K562 (cell line): ENCODE data around the gene BRD7. TPM values are rescaled to one million over a fixed set of nuclear protein-coding genes. Genes with fewer than 3 reads are reported as not detected.

Experiments
- ADNP ChIP-seq: fragments of 200-800 bp; sonication (Bioruptor generic); IDR thresholded peaks from 2 replicates; pipeline ENCODE4 v1.6.1; 2016; ENCODE audit warnings: missing genetic modification characterization, missing compliant biosample characterization
- MBD2 ChIP-seq: sonication (generic); IDR thresholded peaks from 2 replicates; pipeline ENCODE4 v1.6.1; 2016; ENCODE audit warnings: low read depth, borderline replicate concordance
- RBM14 ChIP-seq: fragments of 200-400 bp; formaldehyde crosslinking; IDR thresholded peaks from 2 replicates; pipeline ENCODE4 v1.6.1; 2018; ENCODE audit warnings: low read depth, mild to moderate bottlenecking, low read length, moderate library complexity, borderline replicate concordance; ENCODE audit not compliant: insufficient read depth
- ZFPM2 ChIP-seq: fragments of 250-450 bp; sonication (Bioruptor Pico); IDR thresholded peaks from 2 replicates; pipeline ENCODE4 v1.5.1; 2022; ENCODE audit warnings: mild to moderate bottlenecking
- ZNF24 ChIP-seq: fragments of 450-650 bp; IDR thresholded peaks from 2 replicates; pipeline ENCODE4 v1.6.1; 2016
- ZNF316 ChIP-seq: fragments of 450-650 bp; IDR thresholded peaks from 2 replicates; pipeline ENCODE4 v1.6.1; 2016
- polyA plus RNA-seq, 8 experiments: library from polyadenylated mRNA; depleted of rRNA in 4 of 8; stranded (reverse) in 5 of 8; unstranded in 3 of 8; fragments of >200 nt; fragmentation: Nextera tagmentation in 2 of 8; fragmentation: Illumina TruSeq in 1 of 8; extraction: Ambion mirVana in 2 of 8; extraction: Trizol in 1 of 8; gene quantifications; 2 replicates each; pipeline versions ENCODE4 v1.2.1 to v1.2.3, GENCODE V29; 2011 to 2014; ENCODE audit warnings: inconsistent platforms in 1 of 8, missing spikeins in 1 of 8
- total RNA-seq, 7 experiments: library from RNA; depleted of rRNA in 6 of 7; stranded (reverse); fragments of >200 nt in 6 of 7; fragmentation: Illumina TruSeq in 2 of 7; extraction: Trizol in 2 of 7; gene quantifications; 2 replicates each; pipeline versions ENCODE4 v1.2.1 to v1.2.3, GENCODE V29; 2011 to 2021; ENCODE audit warnings: low replicate concordance in 1 of 7
- TF ChIP-seq, protein P1 (sequence below): sonication (generic); formaldehyde crosslinking; IDR thresholded peaks from 2 replicates; pipeline ENCODE4 v1.8.0; 2022; ENCODE audit warnings: mild to moderate bottlenecking, missing genetic modification reagents
- TF ChIP-seq, protein P2 (sequence below): fragments of 450-650 bp; IDR thresholded peaks from 2 replicates; pipeline ENCODE4 v1.6.1; 2017; ENCODE audit warnings: antibody characterized with exemption, mild to moderate bottlenecking

BRD7 gene
- total and polyA plus RNA-seq, 9 of the 15 experiments (the other 6 are each of a cell fraction or from before 2014, with no cell fraction given) = 20.6 to 101 (median 68.7) TPM

DNA sequence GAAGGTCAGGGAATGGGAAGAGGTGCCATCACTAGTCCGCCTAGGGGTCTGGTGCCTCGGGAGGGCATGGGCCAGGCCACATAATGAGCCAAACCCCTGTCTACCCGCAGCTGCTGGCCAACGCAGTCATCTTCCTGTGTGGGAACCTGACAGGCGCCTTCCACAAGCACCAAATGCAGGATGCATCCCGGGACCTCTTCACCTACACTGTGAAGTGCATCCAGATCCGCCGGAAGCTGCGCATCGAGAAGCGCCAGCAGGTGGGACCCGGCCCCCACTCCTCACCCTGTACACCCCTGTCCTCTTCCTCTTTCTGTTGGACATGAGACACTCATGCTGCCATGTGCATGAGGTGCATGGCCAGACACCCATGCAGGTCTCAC lies 76.2 kb downstream of the BRD7 start (continued):
- TF ChIP-seq ZFPM2 (CRISPR knock-in tag) (no peak), ZNF24 (no peak), RBM14 (no peak), ADNP (no peak), ZNF316 (no peak), MBD2 (no peak)
- TF ChIP-seq, protein P1, sequence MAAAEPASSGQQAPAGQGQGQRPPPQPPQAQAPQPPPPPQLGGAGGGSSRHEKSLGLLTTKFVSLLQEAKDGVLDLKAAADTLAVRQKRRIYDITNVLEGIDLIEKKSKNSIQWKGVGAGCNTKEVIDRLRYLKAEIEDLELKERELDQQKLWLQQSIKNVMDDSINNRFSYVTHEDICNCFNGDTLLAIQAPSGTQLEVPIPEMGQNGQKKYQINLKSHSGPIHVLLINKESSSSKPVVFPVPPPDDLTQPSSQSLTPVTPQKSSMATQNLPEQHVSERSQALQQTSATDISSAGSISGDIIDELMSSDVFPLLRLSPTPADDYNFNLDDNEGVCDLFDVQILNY = no peak
- TF ChIP-seq, protein P2, sequence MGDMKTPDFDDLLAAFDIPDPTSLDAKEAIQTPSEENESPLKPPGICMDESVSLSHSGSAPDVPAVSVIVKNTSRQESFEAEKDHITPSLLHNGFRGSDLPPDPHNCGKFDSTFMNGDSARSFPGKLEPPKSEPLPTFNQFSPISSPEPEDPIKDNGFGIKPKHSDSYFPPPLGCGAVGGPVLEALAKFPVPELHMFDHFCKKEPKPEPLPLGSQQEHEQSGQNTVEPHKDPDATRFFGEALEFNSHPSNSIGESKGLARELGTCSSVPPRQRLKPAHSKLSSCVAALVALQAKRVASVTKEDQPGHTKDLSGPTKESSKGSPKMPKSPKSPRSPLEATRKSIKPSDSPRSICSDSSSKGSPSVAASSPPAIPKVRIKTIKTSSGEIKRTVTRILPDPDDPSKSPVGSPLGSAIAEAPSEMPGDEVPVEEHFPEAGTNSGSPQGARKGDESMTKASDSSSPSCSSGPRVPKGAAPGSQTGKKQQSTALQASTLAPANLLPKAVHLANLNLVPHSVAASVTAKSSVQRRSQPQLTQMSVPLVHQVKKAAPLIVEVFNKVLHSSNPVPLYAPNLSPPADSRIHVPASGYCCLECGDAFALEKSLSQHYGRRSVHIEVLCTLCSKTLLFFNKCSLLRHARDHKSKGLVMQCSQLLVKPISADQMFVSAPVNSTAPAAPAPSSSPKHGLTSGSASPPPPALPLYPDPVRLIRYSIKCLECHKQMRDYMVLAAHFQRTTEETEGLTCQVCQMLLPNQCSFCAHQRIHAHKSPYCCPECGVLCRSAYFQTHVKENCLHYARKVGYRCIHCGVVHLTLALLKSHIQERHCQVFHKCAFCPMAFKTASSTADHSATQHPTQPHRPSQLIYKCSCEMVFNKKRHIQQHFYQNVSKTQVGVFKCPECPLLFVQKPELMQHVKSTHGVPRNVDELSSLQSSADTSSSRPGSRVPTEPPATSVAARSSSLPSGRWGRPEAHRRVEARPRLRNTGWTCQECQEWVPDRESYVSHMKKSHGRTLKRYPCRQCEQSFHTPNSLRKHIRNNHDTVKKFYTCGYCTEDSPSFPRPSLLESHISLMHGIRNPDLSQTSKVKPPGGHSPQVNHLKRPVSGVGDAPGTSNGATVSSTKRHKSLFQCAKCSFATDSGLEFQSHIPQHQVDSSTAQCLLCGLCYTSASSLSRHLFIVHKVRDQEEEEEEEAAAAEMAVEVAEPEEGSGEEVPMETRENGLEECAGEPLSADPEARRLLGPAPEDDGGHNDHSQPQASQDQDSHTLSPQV = no peak
- TF ChIP-seq, all 486 proteins: peak for 0
